ENCODE measurements around the gene CFAP298.

Gene CFAP298

DNA sequence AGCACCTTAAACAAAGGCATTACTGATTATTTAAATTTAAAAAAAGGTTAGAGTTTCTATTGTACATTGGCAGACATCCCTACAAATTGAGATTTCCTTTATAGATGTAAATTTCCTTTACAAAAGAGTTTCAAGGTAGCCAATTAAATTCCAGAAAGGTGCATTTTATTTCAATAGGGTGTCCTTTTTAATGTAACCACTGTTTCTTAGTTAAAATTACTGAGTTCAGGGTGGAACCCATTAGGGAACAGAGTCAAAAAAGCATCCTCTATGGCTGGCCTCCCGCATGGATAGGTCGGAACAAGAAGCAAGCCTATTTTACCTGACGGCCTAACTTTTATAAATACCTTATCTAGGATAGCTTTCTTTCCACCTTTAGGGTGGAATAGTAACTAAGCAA lies 51.3 kb downstream of the CFAP298 start:
- H3K27me3 ChIP-seq: no peaks in the 10 kb centered on the region
- H3K4me1 ChIP-seq (ENCODE audit: control insufficient read depth in 1 of 2, insufficient read depth in 1 of 2, low read depth in 1 of 2, low read length in 1 of 2): no peaks in the 10 kb centered on the region
- TF ChIP-seq, protein P1, sequence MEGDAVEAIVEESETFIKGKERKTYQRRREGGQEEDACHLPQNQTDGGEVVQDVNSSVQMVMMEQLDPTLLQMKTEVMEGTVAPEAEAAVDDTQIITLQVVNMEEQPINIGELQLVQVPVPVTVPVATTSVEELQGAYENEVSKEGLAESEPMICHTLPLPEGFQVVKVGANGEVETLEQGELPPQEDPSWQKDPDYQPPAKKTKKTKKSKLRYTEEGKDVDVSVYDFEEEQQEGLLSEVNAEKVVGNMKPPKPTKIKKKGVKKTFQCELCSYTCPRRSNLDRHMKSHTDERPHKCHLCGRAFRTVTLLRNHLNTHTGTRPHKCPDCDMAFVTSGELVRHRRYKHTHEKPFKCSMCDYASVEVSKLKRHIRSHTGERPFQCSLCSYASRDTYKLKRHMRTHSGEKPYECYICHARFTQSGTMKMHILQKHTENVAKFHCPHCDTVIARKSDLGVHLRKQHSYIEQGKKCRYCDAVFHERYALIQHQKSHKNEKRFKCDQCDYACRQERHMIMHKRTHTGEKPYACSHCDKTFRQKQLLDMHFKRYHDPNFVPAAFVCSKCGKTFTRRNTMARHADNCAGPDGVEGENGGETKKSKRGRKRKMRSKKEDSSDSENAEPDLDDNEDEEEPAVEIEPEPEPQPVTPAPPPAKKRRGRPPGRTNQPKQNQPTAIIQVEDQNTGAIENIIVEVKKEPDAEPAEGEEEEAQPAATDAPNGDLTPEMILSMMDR (IDR thresholded peaks at IDR 0.05): no peak
- no peak overlapping the region for H3K27ac ChIP-seq
- no peaks in the 10 kb centered on the region for H3K9me3 ChIP-seq
- no peaks in the 10 kb centered on the region for H3K36me3 ChIP-seq
- H3K4me3 ChIP-seq (ENCODE audit: low read depth in 1 of 2, low read length in 1 of 2): no peak overlapping the region

- Histone ChIP-seq H3K27me3 (no peaks in the 10 kb centered on the region), H3K36me3 (no peaks in the 10 kb centered on the region), H3K27ac (no peak overlapping the region), H3K4me1 (ENCODE audit: control insufficient read depth in 1 of 2, insufficient read depth in 1 of 2, low read depth in 1 of 2, low read length in 1 of 2) (no peaks in the 10 kb centered on the region), H3K4me3 (ENCODE audit: low read depth in 1 of 2, low read length in 1 of 2) (no peak overlapping the region), H3K9me3 (no peaks in the 10 kb centered on the region)
- TF ChIP-seq, protein P1 (IDR thresholded peaks at IDR 0.05): no peak
Observed at GRCh38 chr21:32559006-32559610, 53.1 kb downstream of the CFAP298 start.

DNA sequence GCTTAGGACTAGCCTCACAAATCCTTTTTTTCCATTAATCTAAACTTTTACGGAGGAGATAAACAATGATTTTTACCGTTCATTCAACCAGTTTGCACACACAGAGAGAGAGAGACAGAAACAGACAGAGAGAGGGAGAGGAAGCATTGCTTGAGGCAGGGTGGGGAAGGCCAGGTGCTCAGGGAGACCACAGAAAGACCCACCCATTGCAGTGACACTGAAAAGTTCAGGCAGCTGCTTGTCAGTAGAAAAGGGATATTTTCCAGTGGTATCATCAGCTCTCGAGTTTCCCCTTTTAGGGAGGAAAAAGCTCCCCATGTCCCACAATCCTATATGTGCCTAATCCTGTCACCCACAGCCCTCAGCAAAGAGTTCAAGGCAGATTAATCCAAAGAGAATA lies 54.1 kb downstream of the CFAP298 start:
- Histone ChIP-seq H3K4me3 (ENCODE audit: low read depth in 1 of 2, low read length in 1 of 2) (no peak overlapping the region), H3K36me3 (no peaks in the 10 kb centered on the region), H3K9me3 (no peaks in the 10 kb centered on the region), H3K4me1 (ENCODE audit: control insufficient read depth in 1 of 2, insufficient read depth in 1 of 2, low read depth in 1 of 2, low read length in 1 of 2) (no peaks in the 10 kb centered on the region), H3K27ac (no peak overlapping the region), H3K27me3 (no peaks in the 10 kb centered on the region)
- TF ChIP-seq, protein P1 (IDR thresholded peaks at IDR 0.05): no peak

- no peaks in the 10 kb centered on the region for H3K27me3 ChIP-seq
- no peak overlapping the region for H3K27ac ChIP-seq
- no peaks in the 10 kb centered on the region for H3K9me3 ChIP-seq
Observed at GRCh38 chr21:32554832-32555638, 57.1 kb downstream of the CFAP298 start.

DNA sequence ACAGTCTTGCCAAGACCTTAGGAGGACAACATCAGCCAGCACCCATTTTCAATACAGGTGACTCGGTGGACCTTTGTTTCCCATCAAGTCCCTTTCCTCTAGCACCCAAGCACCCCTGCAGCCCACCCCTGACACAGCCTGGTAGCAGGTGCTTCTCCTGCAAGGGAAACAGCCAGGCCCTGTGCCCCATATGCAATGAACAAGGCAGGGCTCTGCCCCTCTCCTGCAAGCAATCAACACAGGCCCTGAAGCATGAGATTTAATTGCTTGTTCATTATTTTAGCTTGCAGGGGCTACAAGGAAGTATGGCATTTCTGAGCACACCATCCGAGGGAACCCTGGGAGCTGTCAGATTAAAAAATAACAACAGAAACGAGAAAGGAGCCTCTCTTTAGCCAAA lies 62.3 kb downstream of the CFAP298 start:
- Histone ChIP-seq H3K9me3 (no peaks in the 10 kb centered on the region), H3K27ac (no peak overlapping the region), H3K27me3 (no peaks in the 10 kb centered on the region), H3K36me3 (no peaks in the 10 kb centered on the region), H3K4me3 (ENCODE audit: low read depth in 1 of 2, low read length in 1 of 2) (no peak overlapping the region), H3K4me1 (ENCODE audit: control insufficient read depth in 1 of 2, insufficient read depth in 1 of 2, low read depth in 1 of 2, low read length in 1 of 2) (no peaks in the 10 kb centered on the region)
- TF ChIP-seq, protein P1 (IDR thresholded peaks at IDR 0.05): no peak

More at GRCh38 chr21:32554832-32555638, 57.1 kb downstream of the CFAP298 start:
- H3K4me1 ChIP-seq (ENCODE audit: control insufficient read depth in 1 of 2, insufficient read depth in 1 of 2, low read depth in 1 of 2, low read length in 1 of 2): no peaks in the 10 kb centered on the region
- H3K4me3 ChIP-seq (ENCODE audit: low read depth in 1 of 2, low read length in 1 of 2): no peak overlapping the region
- TF ChIP-seq, protein P1 (IDR thresholded peaks at IDR 0.05): no peak
- no peaks in the 10 kb centered on the region for H3K36me3 ChIP-seq

Data from neutrophil (primary cell).